ENCODE results near the gene PEX3. TPM values are rescaled to one million over a fixed set of nuclear protein-coding genes. Genes with fewer than 3 reads are reported as not detected.

PEX3 gene
- total and polyA plus RNA-seq, 10 donors, result 9.0 to 21.2 (median 14.4) TPM

DNA sequence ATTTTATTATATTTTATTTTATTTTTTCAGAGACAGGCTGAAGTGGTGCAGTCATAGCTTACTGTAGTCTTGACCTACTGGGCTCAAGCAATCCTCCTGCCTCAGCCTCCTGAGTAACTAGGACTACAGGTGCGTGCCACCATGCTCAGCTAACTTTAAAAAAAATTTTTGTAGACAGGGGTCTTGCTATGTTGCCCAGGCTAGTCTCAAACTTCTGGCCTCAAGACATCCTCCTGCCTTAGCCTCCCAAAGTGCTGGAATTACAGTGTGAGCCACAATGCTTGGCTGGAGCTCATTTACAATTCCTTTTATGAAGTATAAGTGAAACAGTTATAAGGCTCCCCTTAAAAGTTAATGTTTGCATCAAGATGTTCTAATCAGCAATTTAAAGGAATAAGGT, 46.4 kb downstream of the PEX3 start:
- Histone ChIP-seq H3K4me1 (no peaks in the 10 kb centered on the region), H3K27me3 (replicated peaks in 1 of 7) (no peaks in the 10 kb centered on the region), H3K9me3 (no peaks in the 10 kb centered on the region), H3K27ac (no peak overlapping the region), H3K4me3 (no peak overlapping the region), H3K36me3 (peaks cover 0 to 95% (median 34%) of the 10 kb centered on the region in 6 donors)
- no peak for TF ChIP-seq POLR2AphosphoS5 (IDR thresholded peaks at IDR 0.05)
- TF ChIP-seq CTCF (IDR thresholded peaks at IDR 0.05 in 8 of 11, conservative IDR thresholded peaks at IDR 0.05 in 3 of 11), result no peak
- no peak for TF ChIP-seq POLR2A (IDR thresholded peaks at IDR 0.05)
- no peak for DNase-seq
- intact Hi-C loops (cut with DNase I; ENCODE audit: low total_unique reads), result no loop called here
- 94 to 100% (median 97%) methylated on average over 1 of the region's 1 CpG for WGBS, 5 donors

- DNase-seq, result no peak
- H3K4me3 ChIP-seq, result no peak overlapping the region
- H3K27ac ChIP-seq, result no peak overlapping the region
- TF ChIP-seq POLR2AphosphoS5 (IDR thresholded peaks at IDR 0.05) (no peak), POLR2A (IDR thresholded peaks at IDR 0.05) (no peak), CTCF (IDR thresholded peaks at IDR 0.05 in 8 of 11, conservative IDR thresholded peaks at IDR 0.05 in 3 of 11) (no peak)
- WGBS, 5 donors, result 72 to 84% (median 77%) methylated on average over 4 of the region's 4 CpGs
- no peaks in the 10 kb centered on the region for H3K9me3 ChIP-seq
- H3K36me3 ChIP-seq, result peaks cover 0 to 100% (median 40%) of the 10 kb centered on the region in 6 donors
- H3K4me1 ChIP-seq, result no peaks in the 10 kb centered on the region
- no peaks in the 10 kb centered on the region for H3K27me3 ChIP-seq (replicated peaks in 1 of 7)
- intact Hi-C loops (cut with DNase I; ENCODE audit: low total_unique reads), result no loop called here
These were observed 47.8 kb downstream of the PEX3 start for GRCh38 chr6:143498428-143498827.

GRCh38 chr6:143501851-143502250, 51.2 kb downstream of the PEX3 start:
- intact Hi-C loops (cut with DNase I; ENCODE audit: low total_unique reads), result no loop called here

DNA sequence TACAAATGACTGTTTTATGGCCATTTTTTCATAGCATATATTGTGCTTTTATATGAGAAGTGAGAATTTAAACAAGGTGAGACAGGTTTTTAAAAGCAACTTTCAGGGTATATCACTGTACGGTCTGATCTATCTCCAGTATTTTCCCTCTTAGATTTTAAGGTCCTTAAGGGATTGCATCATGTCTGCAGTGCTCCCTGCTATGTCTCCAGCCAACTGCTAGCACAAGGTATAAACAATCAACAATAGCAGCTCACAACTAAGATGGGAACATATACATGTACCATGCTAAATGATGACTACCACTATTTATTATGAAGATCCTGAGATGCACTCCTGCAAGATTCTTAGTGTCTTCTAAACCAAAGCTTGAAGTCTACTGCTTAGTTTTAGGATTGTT, 53.8 kb downstream of the PEX3 start:
- intact Hi-C loops (cut with DNase I; ENCODE audit: low total_unique reads), result no loop called here
- no peak overlapping the region for H3K27ac ChIP-seq
- H3K4me3 ChIP-seq, result no peak overlapping the region
- peaks cover 0 to 24% (median 5%) of the 10 kb centered on the region in 6 donors for H3K4me1 ChIP-seq
- H3K36me3 ChIP-seq, result peaks cover 0 to 93% (median 31%) of the 10 kb centered on the region in 6 donors
- no peak for TF ChIP-seq POLR2A (IDR thresholded peaks at IDR 0.05)
- no peak for TF ChIP-seq CTCF (IDR thresholded peaks at IDR 0.05 in 8 of 11, conservative IDR thresholded peaks at IDR 0.05 in 3 of 11)
- no peak for TF ChIP-seq POLR2AphosphoS5 (IDR thresholded peaks at IDR 0.05)
- DNase-seq, result no peak
- WGBS, 5 donors, result 74 to 97% (median 93%) methylated on average over 1 of the region's 1 CpG
- H3K27me3 ChIP-seq (replicated peaks in 1 of 7), result no peaks in the 10 kb centered on the region
- H3K9me3 ChIP-seq, result no peaks in the 10 kb centered on the region

More at GRCh38 chr6:143501851-143502250, 51.2 kb downstream of the PEX3 start:
- H3K4me3 ChIP-seq, result no peak overlapping the region
- no peaks in the 10 kb centered on the region for H3K4me1 ChIP-seq
- H3K36me3 ChIP-seq, result peaks cover 0 to 100% (median 39%) of the 10 kb centered on the region in 6 donors
- TF ChIP-seq POLR2A (IDR thresholded peaks at IDR 0.05), result no peak
- no peak for TF ChIP-seq CTCF (IDR thresholded peaks at IDR 0.05 in 8 of 11, conservative IDR thresholded peaks at IDR 0.05 in 3 of 11)
- TF ChIP-seq POLR2AphosphoS5 (IDR thresholded peaks at IDR 0.05), result no peak
- no peaks in the 10 kb centered on the region for H3K27me3 ChIP-seq (replicated peaks in 1 of 7)
- H3K9me3 ChIP-seq, result no peaks in the 10 kb centered on the region
- WGBS, 5 donors, result 82 to 98% (median 90%) methylated on average over 2 of the region's 2 CpGs
- no peak for DNase-seq
- H3K27ac ChIP-seq, result no peak overlapping the region
